CD4-positive, alpha-beta T cell treated with Interleukin-1 beta for 1 hour (primary cell): ENCODE data around the gene B4GALT1.

Experiments used
- DNase-seq, 2 donors: peaks; one replicate each; pipeline ENCODE4 v3.0.0-alpha.2; 2020 to 2022

Gene B4GALT1

DNA sequence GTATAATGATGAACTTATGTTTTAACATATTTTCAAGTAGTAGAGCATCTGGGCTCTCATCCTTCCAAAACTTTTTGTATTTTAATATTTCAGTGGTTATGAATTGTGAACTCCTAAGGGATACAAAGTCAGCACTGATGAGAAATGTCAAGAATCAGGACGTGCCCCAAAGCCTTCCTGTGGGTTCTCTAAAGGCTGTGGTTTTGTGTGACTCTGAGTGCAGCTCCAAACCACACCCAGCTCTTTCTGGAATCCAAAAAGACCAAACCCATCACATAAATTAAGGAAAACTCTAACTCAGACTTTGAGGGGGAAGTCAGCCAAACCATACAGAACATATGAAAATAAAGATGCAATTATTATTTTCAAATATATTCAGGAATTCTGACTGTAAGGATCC is 49.8 kb downstream of the B4GALT1 start:
- no peak for DNase-seq

DNA sequence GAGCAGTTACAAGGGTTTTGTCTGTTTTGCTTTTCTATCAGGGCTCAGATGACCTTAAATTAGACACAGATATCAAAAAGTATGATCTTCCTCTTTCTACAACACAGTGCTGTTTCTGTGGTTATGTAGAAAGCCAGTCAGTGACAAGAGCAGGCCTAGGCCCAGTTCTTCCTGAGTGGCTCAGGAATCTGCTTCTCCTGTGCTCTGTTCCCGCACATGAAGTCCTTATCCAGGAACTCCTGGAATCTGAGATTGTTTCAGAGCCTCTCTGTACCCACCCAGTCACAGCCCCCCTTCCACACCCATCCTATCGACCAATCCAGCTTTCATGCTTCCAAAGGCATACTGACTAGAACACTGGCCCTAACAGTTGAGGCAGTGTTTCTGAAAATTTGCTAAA is 50.3 kb downstream of the B4GALT1 start:
- no peak for DNase-seq

DNA sequence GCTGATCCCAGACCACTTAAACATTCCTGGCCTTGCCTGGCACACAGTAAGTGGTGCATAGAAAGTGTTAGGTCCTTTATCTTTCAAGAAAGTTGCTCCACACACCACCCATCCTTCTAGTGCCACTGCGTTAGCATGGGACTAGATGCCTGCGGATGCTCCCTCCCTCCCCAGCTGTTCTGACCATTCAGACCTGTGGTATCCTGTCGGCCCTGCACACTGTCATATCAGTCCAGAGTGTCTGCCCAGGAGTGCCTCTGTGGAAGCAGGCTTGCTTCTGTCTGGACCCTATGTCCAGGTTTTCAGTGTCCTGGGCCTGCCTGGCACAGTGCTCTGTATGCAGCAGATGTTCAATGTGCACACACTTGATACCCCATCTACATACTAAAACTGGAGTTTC is 52.4 kb downstream of the B4GALT1 start:
- no peak for DNase-seq

GRCh38 chr9:33113799-33114547 is 53.2 kb downstream of the B4GALT1 start:
- DNase-seq = no peak

- no peak for DNase-seq
Observed at GRCh38 chr9:33112094-33112493, 55.0 kb downstream of the B4GALT1 start.

- no peak for DNase-seq
Observed at GRCh38 chr9:33111631-33112030, 55.5 kb downstream of the B4GALT1 start.

- no peak for DNase-seq
Observed at GRCh38 chr9:33110686-33111085, 56.5 kb downstream of the B4GALT1 start.

- no peak for DNase-seq
Observed at GRCh38 chr9:33109850-33110595, 57.1 kb downstream of the B4GALT1 start.

GRCh38 chr9:33109097-33109496 is 58.0 kb downstream of the B4GALT1 start:
- no peak for DNase-seq

DNA sequence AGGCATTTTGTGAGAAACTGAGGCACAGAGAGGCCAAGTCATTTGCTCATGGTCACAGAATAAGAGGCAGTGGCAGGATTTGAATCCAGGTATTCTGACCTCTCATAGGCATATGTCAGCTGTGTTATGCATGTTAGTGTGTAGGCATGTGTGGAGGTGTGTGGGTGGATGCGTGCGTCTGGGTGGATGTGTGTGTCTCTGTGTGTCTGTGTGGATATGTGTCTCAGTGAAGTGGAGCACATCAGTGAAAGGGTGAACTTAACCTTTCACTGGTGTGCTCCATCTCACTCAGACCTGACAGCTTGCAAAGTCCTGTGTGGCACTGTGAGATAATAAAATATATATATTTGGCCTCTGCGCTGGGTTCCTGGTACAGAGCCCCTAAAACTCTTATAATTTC is 58.7 kb downstream of the B4GALT1 start:
- DNase-seq = no peak

GRCh38 chr9:33107762-33108161 is 59.4 kb downstream of the B4GALT1 start:
- DNase-seq = no peak

DNA sequence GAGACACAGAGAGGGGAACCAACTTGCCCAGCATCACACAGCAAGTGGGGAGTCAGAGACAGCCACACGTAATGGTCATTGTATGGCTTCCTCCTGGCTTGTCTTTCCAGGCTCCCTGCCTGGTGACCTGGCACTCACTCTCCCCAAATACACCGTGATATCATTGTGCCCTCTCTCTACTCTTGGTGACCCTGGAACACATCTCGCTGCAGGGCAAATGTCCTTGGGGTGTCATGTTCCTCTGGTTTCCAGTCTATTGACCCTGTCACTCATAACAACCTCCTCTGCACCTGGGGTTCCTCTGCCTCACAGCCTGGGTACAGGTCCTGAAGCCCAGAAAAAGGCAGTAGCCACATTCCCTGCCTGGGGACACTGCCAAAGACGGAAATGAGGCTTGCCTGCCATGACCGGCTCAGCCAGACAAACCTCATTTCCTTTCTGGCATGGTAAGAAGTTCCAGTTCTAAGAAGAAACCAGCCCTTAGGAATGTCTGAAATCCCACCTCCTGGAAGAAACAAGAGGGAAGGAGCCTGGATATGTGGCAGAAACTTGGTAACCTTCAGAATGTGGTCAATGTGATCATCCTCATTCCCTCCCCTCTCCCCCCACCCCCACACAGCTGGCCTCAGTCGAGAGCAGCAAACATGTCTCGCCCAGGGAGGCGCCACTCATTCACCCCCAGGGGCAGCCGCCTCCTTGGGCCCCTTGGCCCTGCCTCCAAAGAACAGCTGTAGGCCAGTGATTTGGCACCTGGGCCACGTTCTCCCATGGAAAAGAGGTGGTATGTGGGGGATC is 60.1 kb downstream of the B4GALT1 start:
- DNase-seq = no peak

DNA sequence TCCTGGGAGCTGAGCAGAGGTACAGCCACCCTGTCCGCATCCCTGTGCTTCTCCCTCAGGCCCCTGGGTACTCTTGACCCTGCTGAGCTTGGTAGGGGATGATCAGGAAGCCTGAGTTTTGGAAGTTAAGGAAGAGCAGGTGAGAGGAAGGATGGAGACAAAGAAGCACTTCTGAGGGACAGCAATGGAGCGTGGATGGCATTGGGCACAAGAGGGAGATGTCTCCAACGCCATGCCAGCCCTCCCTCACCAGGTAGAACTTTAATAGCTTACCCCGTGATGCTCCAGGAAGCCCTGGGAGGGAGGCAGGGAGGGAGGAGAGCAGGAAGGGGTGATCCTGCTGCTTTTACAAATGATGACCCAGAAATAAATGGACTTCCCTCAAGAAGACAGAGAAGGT is 60.8 kb downstream of the B4GALT1 start:
- no peak for DNase-seq

DNA sequence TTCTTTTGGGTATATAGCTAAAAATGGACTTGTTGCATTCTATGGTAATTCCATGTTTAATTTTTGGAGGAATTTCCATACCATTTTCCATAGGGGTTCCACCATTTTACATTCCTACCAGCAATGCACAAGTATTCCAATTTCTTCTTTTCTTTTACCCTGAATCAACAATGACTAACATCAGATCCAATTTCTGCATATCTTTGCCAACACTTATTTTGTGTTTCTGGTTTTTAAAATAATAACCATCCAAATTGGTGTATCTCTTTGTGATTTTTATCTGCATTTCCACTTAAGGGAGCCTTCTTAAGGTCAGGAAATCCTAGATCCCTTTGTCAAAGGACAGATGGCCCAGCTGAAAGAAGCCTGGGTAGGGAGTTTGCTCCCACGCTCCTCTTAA is 61.2 kb downstream of the B4GALT1 start:
- DNase-seq = no peak

GRCh38 chr9:33105504-33105903 is 61.6 kb downstream of the B4GALT1 start:
- DNase-seq = no peak

GRCh38 chr9:33104401-33104800 is 62.7 kb downstream of the B4GALT1 start:
- no peak for DNase-seq

GRCh38 chr9:33103501-33104281 is 63.4 kb downstream of the B4GALT1 start:
- DNase-seq = no peak

- no peak for DNase-seq
Observed at GRCh38 chr9:33102551-33103210, 64.5 kb downstream of the B4GALT1 start.

- DNase-seq = no peak
Observed at GRCh38 chr9:33101104-33101951, 65.8 kb downstream of the B4GALT1 start.

- no peak for DNase-seq
Observed at GRCh38 chr9:33099754-33100153, 67.4 kb downstream of the B4GALT1 start.

DNA sequence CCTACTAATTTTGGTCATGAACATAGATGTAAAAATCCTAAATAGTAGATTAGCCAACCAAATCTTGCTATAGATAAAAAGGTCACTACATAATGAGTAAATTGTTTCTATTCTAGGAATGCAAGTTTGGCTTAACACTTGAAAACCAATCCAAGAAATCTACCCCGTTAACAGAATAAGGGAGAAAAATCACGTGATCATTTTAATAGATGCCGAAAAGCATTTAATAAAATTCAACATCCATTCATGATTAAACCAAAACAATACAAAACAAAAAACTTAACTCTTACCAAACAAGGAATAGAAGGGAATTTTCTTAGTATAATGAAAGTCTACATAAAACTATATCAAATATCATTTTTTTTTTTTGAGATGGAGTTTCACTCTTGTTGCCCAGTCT is 69.9 kb downstream of the B4GALT1 start:
- DNase-seq = no peak
